ENCODE measurements around the gene C14orf93.
A peak's percentile ranks its signal among the peaks of the same experiment; 100 is the strongest.
"Not testable (repeated sequence)": the region's sequence is repeated elsewhere in the genome, so short reads cannot be mapped to it uniquely, and the experiment has no call there.

C14orf93 gene

GRCh38 chr14:23025151-23025814 lies 15.3 kb upstream of the C14orf93 start:
- intact Hi-C loops (cut with DNase I) = no loop called here

GRCh38 chr14:23024612-23025075 lies 14.7 kb upstream of the C14orf93 start:
- no peak for DNase-seq
- intact Hi-C loops (cut with DNase I) = no loop called here

More at GRCh38 chr14:23025151-23025814, 15.3 kb upstream of the C14orf93 start:
- no peak for DNase-seq

- no peak for DNase-seq
- intact Hi-C loops (cut with DNase I) = no loop called here
Measured at GRCh38 chr14:23023795-23024152, 13.8 kb upstream of the C14orf93 start.

- DNase-seq = peak in 23 of 42 donors; percentile 17 to 70 (median 34)
- intact Hi-C loops (cut with DNase I) = no loop called here
Measured at GRCh38 chr14:23023022-23023794, 13.3 kb upstream of the C14orf93 start.

GRCh38 chr14:23021889-23022442 lies 12.0 kb upstream of the C14orf93 start:
- intact Hi-C loops (cut with DNase I) = no loop called here
- no peak for DNase-seq

- DNase-seq = no peak
- intact Hi-C loops (cut with DNase I) = no loop called here
Measured at GRCh38 chr14:23021434-23021833, 11.5 kb upstream of the C14orf93 start.

- intact Hi-C loops (cut with DNase I) = no loop called here
Measured at GRCh38 chr14:23020143-23021128, 10.5 kb upstream of the C14orf93 start.

GRCh38 chr14:23018107-23018506 lies 8.2 kb upstream of the C14orf93 start:
- DNase-seq = no peak
- intact Hi-C loops (cut with DNase I) = no loop called here

More at GRCh38 chr14:23020143-23021128, 10.5 kb upstream of the C14orf93 start:
- DNase-seq = peak in 2 of 42 donors; percentile 12 to 18

- peak in 19 of 42 donors; percentile 17 to 70 (median 45) for DNase-seq
- intact Hi-C loops (cut with DNase I) = no loop called here
Measured at GRCh38 chr14:23017091-23017490, 7.1 kb upstream of the C14orf93 start.

GRCh38 chr14:23015618-23016017 lies 5.7 kb upstream of the C14orf93 start:
- intact Hi-C loops (cut with DNase I) = no loop called here
- no peak for DNase-seq

GRCh38 chr14:23013749-23014054 lies 3.8 kb upstream of the C14orf93 start:
- intact Hi-C loops (cut with DNase I); DNase-seq: not testable (repeated sequence)

- no peak for DNase-seq
- intact Hi-C loops (cut with DNase I) = no loop called here
Measured at GRCh38 chr14:23013054-23013748, 3.3 kb upstream of the C14orf93 start.

GRCh38 chr14:23009483-23009938 lies 432 bp downstream of the C14orf93 start:
- DNase-seq = no peak
- intact Hi-C loops (cut with DNase I) = no loop called here

- DNase-seq = no peak
- intact Hi-C loops (cut with DNase I) = no loop called here
Measured at GRCh38 chr14:23008831-23009230, 1.1 kb downstream of the C14orf93 start.

GRCh38 chr14:23006544-23007419 lies 3.2 kb downstream of the C14orf93 start:
- peak; percentile 96 to 99 (median 98) for DNase-seq
- intact Hi-C loops (cut with DNase I) = no loop called here

- intact Hi-C loops (cut with DNase I) = no loop called here
Measured at GRCh38 chr14:23006188-23006534, 3.8 kb downstream of the C14orf93 start.

GRCh38 chr14:23005451-23006187 lies 4.3 kb downstream of the C14orf93 start:
- intact Hi-C loops (cut with DNase I) = no loop called here
- no peak for DNase-seq

More at GRCh38 chr14:23006188-23006534, 3.8 kb downstream of the C14orf93 start:
- no peak for DNase-seq
